ENCODE measurements around the gene CLDN1. TPM values are rescaled to one million over a fixed set of nuclear protein-coding genes. Genes with fewer than 3 reads are reported as not detected.
A peak's percentile ranks its signal among the peaks of the same experiment; 100 is the strongest.

The CLDN1 gene
- total and polyA plus RNA-seq, 2 of the 13 experiments (the other 11 are each of a cell fraction or from before 2014, with no cell fraction given), result 42.7 to 51.6 TPM

DNA sequence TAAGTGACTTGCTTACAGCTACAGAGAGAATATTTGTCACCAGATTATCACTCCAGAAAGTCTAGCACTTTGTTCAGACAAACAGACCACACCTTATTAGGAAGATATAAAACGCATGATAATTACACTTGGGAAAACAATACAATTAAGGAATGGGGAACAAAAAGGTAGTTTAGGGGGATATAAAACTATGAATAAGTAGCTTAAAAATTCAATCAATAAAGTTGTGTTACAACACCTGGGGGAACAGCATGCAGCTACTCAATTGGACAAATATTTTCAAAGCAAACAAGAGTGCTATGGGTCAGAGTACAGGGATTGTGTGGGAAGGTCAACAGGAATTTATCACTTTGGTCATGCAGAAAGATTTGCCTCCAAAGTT, 15.1 kb downstream of the CLDN1 start (continued):
- no peak for TF ChIP-seq RBAK (CRISPR knock-in tag; IDR thresholded peaks at IDR 0.05)
- TF ChIP-seq MAZ (IDR thresholded peaks at IDR 0.05; ENCODE audit: borderline replicate concordance, low read depth, low read length), result no peak
- 0 out of 2 replicates have a peak, but pooled peaks have one; percentile 12 for TF ChIP-seq MAZ (CRISPR knock-in tag; IDR thresholded peaks at IDR 0.05; ENCODE audit: low read depth)
- TF ChIP-seq TBP (CRISPR knock-in tag; IDR thresholded peaks at IDR 0.05), result no peak
- peak; percentile 96 for TF ChIP-seq NCOA2 (CRISPR knock-in tag; IDR thresholded peaks at IDR 0.05)
- TF ChIP-seq HCFC1 (IDR thresholded peaks at IDR 0.05; ENCODE audit: low read depth, low read length), result no peak
- TF ChIP-seq, protein P1, sequence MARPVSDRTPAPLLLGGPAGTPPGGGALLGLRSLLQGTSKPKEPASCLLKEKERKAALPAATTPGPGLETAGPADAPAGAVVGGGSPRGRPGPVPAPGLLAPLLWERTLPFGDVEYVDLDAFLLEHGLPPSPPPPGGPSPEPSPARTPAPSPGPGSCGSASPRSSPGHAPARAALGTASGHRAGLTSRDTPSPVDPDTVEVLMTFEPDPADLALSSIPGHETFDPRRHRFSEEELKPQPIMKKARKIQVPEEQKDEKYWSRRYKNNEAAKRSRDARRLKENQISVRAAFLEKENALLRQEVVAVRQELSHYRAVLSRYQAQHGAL (CRISPR knock-in tag; IDR thresholded peaks at IDR 0.05; ENCODE audit: not compliant biosample characterization), result no peak
- TF ChIP-seq CAMTA2 (CRISPR knock-in tag; IDR thresholded peaks at IDR 0.05; ENCODE audit: borderline replicate concordance), result no peak
- TF ChIP-seq ZFP36 (IDR thresholded peaks at IDR 0.05; ENCODE audit: borderline replicate concordance, low read depth, low read length, partially characterized antibody), result peak; percentile 34
- no peak for TF ChIP-seq NR3C1 (CRISPR knock-in tag; IDR thresholded peaks at IDR 0.05)
- no peak for TF ChIP-seq NFIB (CRISPR knock-in tag; IDR thresholded peaks at IDR 0.05; ENCODE audit: borderline replicate concordance)
- TF ChIP-seq ZNF577 (CRISPR knock-in tag; IDR thresholded peaks at IDR 0.05; ENCODE audit: borderline replicate concordance, low read depth), result no peak
- TF ChIP-seq REL (CRISPR knock-in tag; conservative IDR thresholded peaks at IDR 0.05), result no peak
- no peak for TF ChIP-seq ZNF513 (CRISPR knock-in tag; conservative IDR thresholded peaks at IDR 0.05)
- TF ChIP-seq, protein P2, sequence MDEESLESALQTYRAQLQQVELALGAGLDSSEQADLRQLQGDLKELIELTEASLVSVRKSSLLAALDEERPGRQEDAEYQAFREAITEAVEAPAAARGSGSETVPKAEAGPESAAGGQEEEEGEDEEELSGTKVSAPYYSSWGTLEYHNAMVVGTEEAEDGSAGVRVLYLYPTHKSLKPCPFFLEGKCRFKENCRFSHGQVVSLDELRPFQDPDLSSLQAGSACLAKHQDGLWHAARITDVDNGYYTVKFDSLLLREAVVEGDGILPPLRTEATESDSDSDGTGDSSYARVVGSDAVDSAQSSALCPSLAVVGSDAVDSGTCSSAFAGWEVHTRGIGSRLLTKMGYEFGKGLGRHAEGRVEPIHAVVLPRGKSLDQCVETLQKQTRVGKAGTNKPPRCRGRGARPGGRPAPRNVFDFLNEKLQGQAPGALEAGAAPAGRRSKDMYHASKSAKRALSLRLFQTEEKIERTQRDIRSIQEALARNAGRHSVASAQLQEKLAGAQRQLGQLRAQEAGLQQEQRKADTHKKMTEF (CRISPR knock-in tag; IDR thresholded peaks at IDR 0.05), result peak; percentile 94
- TF ChIP-seq, protein P3, sequence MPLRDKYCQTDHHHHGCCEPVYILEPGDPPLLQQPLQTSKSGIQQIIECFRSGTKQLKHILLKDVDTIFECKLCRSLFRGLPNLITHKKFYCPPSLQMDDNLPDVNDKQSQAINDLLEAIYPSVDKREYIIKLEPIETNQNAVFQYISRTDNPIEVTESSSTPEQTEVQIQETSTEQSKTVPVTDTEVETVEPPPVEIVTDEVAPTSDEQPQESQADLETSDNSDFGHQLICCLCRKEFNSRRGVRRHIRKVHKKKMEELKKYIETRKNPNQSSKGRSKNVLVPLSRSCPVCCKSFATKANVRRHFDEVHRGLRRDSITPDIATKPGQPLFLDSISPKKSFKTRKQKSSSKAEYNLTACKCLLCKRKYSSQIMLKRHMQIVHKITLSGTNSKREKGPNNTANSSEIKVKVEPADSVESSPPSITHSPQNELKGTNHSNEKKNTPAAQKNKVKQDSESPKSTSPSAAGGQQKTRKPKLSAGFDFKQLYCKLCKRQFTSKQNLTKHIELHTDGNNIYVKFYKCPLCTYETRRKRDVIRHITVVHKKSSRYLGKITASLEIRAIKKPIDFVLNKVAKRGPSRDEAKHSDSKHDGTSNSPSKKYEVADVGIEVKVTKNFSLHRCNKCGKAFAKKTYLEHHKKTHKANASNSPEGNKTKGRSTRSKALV (CRISPR knock-in tag; IDR thresholded peaks at IDR 0.05), result peak; percentile 46; the same call in 1 of the 2 replicates
- no peak for TF ChIP-seq HNRNPH1 (optimal IDR thresholded peaks at IDR 0.05; ENCODE audit: low read depth, low read length)
- TF ChIP-seq ZNF782 (CRISPR knock-in tag; IDR thresholded peaks at IDR 0.05; ENCODE audit: borderline replicate concordance), result no peak
- TF ChIP-seq ZBTB38 (CRISPR knock-in tag; IDR thresholded peaks at IDR 0.05), result no peak
- no peak for TF ChIP-seq ZNF841 (CRISPR knock-in tag; IDR thresholded peaks at IDR 0.05; ENCODE audit: borderline replicate concordance)
- no peak for TF ChIP-seq ZNF337 (CRISPR knock-in tag; IDR thresholded peaks at IDR 0.05; ENCODE audit: borderline replicate concordance, low read depth)
